HG03060 (cell line): ENCODE results near the gene KCNC3.

ENCODE experiments used
- ATAC-seq: cut with Tn5 transposase; IDR thresholded peaks from one replicate; pipeline ENCODE4 v1.9.1; 2021; ENCODE audit warnings: low read depth, moderate number of reproducible peaks; ENCODE audit not compliant: unreplicated experiment

The KCNC3 gene

DNA sequence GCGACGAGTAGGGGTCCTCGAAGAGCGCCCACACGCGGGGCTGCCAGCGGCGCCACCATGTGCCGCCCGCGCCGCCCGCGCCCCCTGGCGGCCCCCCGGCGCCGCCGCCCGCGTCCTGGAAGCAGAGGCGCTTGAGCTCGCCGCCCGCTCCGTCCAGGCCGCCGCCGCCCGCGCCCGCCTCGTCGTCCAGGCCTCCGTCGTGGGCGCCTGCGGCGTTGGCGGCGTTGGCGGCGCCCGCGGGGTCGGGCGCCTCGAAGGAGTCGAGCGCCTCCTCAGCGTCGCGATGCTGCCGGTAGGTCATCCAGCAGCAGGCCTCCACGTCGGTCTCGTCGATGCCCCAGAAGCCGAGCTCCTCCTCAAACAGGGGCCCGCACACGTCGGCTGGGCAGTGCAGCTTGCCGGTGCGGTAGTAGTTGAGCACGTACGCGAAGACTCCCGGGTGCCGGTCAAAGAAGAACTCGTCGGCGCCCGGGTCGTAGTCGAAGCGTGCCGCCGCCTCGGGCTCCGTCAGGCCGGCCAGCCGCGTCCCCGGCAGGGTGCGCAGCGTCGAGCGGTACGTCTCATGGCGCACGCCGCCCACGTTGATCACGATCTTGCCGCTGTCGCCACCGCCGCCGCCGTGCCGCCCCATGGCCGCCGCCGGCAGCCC, 829 bp downstream of the KCNC3 start:
- no peak for ATAC-seq

GRCh38 chr19:50327461-50328223, 1.5 kb downstream of the KCNC3 start:
- ATAC-seq: no peak

DNA sequence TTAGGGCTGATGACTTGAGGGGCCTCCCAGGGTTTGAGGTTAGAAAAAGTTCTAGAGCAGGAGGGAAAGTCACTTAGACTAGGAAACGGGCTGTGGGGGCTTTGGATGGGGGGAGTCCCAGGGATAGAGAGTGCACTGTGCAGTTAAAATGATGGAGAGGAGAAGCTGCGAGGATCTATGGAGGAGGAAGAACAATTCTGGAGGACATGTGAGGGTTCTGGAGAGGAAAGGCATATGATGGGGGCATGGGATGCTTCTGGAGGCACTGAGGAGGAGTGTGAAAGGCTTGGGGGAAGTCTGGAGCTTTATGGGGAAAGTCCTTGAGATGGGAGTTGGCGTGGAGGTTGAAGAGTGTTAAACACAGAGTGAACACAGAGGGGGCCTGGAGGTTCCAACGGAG, 2.2 kb downstream of the KCNC3 start:
- no peak for ATAC-seq

DNA sequence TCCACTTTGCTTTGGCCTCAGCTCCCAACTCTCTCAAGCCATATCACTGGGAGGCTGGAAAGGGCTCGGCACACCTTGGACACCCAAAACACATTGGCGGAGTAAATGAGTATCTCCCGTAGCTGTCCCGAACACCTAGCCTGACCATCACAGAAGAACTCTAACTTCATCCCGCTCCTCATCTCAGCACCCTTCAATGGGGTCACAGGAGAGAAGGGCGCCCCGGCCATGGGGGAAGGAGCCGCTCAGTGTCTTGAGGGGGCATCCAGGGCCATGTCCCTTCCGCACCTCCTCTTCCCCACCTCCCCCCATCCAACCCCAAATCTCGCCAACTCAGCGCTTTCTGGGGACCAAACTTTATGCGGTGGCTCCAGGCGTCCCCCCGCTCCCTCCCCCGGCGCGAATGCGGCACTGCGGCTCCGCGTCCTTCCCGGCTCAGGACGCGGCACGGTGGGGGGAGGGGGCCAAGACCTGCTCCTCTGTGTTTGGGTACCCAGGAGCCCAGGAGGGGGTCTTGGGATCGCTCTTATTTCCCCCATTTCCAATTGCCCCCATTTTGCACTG, 3.0 kb downstream of the KCNC3 start:
- ATAC-seq: no peak

DNA sequence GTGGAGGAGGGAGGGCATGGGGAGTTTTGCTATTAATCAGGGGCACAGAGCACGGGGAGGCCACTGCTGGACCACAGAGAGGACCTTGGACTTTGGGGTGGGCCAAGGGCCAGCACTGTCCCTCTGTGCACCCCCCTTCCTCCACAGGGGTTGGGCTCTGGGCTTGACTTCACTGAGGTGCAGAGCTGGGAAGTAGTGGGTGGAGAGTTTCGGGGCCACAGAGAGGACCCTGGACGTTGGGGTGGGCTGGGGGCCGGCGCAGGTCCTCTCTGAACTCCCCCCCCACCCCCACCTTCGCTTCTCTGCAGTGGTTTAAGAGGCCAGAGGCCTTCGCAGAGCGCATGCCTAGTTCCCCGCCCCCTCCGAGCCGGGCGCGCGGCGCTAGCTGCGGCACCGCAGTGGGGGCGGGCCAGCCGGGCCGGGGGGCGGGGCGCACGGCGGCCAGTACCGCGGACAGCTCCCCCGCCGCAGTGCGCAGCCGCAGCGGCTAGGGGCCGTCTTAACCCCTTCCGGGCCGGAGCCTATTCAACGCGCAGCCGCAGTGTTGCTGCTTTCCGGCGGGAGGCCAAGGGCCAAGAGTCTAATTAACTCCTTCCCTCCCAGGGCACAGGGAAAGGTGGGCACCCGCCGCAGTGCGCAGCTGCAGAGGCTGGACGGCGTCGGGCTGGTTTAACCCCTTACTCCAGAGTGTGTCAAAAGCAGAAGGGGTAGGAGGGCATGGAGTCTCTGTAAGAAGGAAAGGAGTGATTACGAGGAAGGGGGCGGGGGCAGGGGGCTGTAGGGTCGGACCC, 3.7 kb downstream of the KCNC3 start:
- ATAC-seq: no peak

DNA sequence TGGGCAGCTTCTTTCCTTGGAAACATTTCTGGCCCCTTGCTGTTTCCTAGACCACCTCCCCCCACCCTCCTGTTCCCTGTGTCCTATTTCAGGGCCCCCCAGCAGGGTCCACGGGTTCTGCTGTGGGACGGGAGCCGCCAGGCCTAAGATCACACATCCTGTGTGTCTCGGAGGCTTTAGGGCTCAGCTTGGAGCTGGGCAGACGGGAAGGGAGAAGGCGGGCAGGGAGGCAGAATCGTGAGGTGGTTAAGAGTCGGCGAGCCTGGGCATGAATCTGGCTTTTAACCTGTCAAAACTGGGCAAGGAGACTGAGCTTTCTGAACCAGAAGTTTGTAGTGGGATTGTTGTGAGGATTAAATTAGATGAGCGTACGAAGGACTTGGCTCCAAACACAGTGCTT, 4.8 kb downstream of the KCNC3 start:
- no peak for ATAC-seq

GRCh38 chr19:50323782-50324133, 5.4 kb downstream of the KCNC3 start:
- ATAC-seq: no peak

- no peak for ATAC-seq
These were observed 6.0 kb downstream of the KCNC3 start for GRCh38 chr19:50322931-50323781.

- no peak for ATAC-seq
These were observed 6.9 kb downstream of the KCNC3 start for GRCh38 chr19:50322234-50322633.

DNA sequence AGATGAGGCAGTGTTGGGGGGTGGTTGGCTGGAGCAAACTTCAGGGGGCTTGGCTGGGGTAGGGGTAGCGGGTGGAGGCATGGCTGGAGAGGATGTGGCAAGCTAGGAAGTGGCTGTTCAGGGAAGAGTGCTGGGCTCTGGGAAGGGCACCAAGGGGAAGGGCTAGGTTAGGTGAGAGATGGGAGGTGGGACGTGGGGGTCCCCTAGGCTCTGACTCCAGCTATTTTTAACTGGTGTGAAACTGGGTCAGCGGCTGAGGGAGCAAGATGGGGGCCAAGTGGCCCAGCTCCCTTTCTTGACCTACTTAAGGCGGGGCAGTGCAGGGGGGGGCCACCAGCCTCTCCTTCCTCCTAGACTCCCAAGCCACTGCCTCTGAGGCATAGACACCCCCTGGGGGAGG, 7.3 kb downstream of the KCNC3 start:
- ATAC-seq: no peak

GRCh38 chr19:50320596-50320995, 8.6 kb downstream of the KCNC3 start:
- no peak for ATAC-seq

DNA sequence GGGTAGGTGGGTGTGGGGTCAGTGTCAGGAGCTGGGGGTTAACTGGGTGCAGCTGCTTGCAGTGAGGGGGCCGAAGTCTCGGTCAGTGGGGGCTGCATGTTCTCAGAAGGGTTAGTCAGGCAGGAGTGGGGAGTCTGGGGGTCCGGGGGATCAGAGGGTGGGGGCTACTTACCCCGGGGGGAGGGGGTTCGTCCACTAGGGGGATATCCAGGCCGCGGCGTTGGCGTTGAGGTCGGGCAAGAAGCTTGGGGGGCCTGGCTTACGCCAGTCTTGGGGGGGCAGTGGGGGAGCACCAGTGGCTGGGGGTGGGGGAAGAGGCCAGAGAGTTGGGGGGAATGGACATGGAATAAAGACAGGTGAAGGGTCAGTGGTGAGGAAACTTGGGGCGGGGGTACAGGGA, 9.1 kb downstream of the KCNC3 start:
- ATAC-seq: no peak

GRCh38 chr19:50319156-50319555, 10.0 kb downstream of the KCNC3 start:
- no peak for ATAC-seq

DNA sequence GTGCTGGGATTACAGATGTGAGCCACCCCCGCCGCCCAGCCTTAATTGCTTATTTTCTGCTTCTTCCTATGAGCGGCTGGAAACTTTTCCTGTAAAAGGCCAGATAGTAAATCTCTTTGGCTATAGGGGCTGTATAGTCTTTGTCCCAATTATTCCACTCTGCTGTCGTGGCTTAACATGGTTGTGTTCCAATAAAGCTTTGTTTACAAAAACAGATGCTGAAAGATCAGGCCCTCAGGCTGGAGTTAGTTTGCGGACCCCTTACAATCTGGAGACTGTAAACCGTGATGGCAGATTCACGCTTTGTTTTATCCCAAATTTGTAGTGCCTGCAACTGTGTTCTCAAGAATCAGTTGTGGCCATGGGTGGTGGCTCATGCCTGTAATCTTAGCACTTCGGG, 10.7 kb downstream of the KCNC3 start:
- no peak for ATAC-seq

GRCh38 chr19:50317115-50317514, 12.1 kb downstream of the KCNC3 start:
- no peak for ATAC-seq

DNA sequence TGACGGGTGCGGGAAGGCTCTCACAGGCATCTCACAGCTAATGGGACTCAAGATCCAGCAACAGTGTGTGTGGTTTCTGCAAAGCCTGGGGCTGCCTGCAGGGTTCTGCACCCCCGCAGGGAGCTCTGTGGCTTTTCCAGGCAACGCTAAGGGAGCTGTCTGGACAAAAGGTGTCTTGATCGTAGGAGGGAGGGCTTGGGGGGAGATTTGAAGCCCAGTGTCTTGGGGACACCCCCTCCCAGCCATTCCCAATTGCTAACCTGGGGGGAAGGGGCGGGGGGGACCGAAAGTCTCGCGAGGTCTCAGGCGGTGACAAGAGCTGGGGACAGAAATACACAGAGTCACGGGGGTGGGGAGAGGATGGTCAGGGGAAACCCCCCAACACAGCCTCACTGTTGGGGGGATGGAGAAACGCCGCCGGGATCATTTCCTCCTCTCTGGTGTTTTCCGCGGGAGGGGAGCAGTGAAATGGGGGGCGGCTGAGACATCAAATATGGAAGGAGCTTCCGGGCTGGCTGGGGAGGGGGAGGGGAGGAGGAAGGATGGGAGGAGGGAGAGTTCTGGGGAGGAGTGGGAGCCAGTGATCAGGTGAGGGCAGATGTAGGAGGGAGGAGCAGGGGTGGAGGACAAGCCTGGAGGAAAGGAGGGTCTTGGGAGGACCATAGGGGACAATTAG, 13.3 kb downstream of the KCNC3 start:
- no peak for ATAC-seq

- no peak for ATAC-seq
These were observed 14.2 kb downstream of the KCNC3 start for GRCh38 chr19:50314724-50315708.

GRCh38 chr19:50313812-50314536, 15.2 kb downstream of the KCNC3 start:
- ATAC-seq: no peak
